Mucosa of rectum (tissue), 2 donors: ENCODE results near the gene SH3RF3.

Experiments used
- H3K27ac ChIP-seq, 2 donors: one replicate each; pipeline ENCODE4 v1.7.0; 2013; ENCODE audit warnings: inconsistent platforms in 2 of 2, low read depth in 2 of 2, low read length in 2 of 2
- H3K27me3 ChIP-seq, 2 donors: one replicate each; pipeline ENCODE4 v1.7.0; 2013; ENCODE audit warnings: low read length in 2 of 2; ENCODE audit not compliant: control insufficient read depth in 2 of 2, insufficient read depth in 2 of 2
- H3K36me3 ChIP-seq, 2 donors: one replicate each; pipeline ENCODE4 v1.7.0; 2013; ENCODE audit warnings: low read length in 2 of 2; ENCODE audit not compliant: control insufficient read depth in 2 of 2, insufficient read depth in 2 of 2
- H3K4me1 ChIP-seq, 2 donors: one replicate each; pipeline ENCODE4 v1.7.0; 2013; ENCODE audit warnings: low read length in 2 of 2, mild to moderate bottlenecking in 1 of 2; ENCODE audit not compliant: control insufficient read depth in 2 of 2, insufficient read depth in 2 of 2
- H3K4me3 ChIP-seq, 2 donors: one replicate each; pipeline ENCODE4 v1.7.0; 2013; ENCODE audit warnings: low read length in 2 of 2
- H3K9ac ChIP-seq, 2 donors: one replicate each; pipeline ENCODE4 v1.7.0; 2013; ENCODE audit warnings: low read length in 2 of 2, low read depth in 1 of 2, mild to moderate bottlenecking in 1 of 2
- H3K9me3 ChIP-seq, 2 donors: one replicate each; pipeline ENCODE4 v1.7.0; 2013; ENCODE audit warnings: low read length in 2 of 2; ENCODE audit not compliant: control insufficient read depth in 2 of 2
- donor health status: healthy.
- donor health status: Normal muscosa, but diverticular disease.

The SH3RF3 gene

DNA sequence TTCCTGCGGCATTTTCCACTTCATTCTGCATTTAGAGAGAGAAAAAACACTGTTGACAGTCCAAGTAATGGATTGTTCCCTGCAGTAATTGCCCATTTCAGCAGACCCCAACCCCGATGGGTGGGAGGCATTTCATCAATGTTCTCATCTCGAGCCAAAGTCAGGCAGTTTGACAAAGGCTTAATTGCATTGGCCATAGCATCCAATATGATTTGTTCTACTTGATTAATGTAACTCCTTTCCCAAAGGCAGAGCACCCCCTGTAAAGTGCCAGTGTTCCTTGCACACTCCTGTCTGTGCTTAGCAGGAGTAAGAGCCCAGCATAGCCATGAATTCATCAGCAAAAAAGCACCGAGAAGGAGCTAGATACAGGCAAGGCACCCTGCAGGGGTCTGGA, 310.4 kb downstream of the SH3RF3 start:
- Histone ChIP-seq H3K4me3 (no peak overlapping the region), H3K36me3 (no peaks in the 10 kb centered on the region), H3K4me1 (peaks cover 9% of the 10 kb centered on the region in 2 donors), H3K27ac (no peak overlapping the region), H3K9ac (no peak overlapping the region), H3K9me3 (peaks cover 1 to 9% of the 10 kb centered on the region in 2 donors), H3K27me3 (no peaks in the 10 kb centered on the region)

DNA sequence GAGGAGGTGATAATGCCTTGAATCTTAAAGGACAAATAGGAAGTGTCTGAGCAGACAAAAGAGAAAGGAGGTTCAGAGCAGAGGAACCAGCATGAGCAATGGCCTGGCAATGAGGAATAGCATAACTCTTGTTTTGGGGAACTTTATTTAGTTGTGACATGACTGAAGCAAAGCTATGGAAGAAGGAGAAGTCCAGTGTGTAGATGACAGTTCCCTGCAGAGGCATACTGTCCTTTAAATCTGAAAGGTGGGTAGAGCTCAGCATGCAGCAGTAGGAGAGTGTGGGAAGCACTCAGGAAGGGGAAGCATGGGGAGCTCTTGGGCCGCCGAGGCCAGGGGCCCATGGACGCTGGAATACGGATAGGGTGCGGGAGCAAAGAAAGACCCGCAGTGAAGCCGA, 311.0 kb downstream of the SH3RF3 start:
- H3K27ac ChIP-seq, result no peak overlapping the region
- peaks cover 9% of the 10 kb centered on the region in 2 donors for H3K4me1 ChIP-seq
- H3K9me3 ChIP-seq, result peaks cover 1 to 9% of the 10 kb centered on the region in 2 donors
- no peaks in the 10 kb centered on the region for H3K36me3 ChIP-seq
- H3K9ac ChIP-seq, result no peak overlapping the region
- H3K4me3 ChIP-seq, result no peak overlapping the region
- H3K27me3 ChIP-seq, result no peaks in the 10 kb centered on the region

DNA sequence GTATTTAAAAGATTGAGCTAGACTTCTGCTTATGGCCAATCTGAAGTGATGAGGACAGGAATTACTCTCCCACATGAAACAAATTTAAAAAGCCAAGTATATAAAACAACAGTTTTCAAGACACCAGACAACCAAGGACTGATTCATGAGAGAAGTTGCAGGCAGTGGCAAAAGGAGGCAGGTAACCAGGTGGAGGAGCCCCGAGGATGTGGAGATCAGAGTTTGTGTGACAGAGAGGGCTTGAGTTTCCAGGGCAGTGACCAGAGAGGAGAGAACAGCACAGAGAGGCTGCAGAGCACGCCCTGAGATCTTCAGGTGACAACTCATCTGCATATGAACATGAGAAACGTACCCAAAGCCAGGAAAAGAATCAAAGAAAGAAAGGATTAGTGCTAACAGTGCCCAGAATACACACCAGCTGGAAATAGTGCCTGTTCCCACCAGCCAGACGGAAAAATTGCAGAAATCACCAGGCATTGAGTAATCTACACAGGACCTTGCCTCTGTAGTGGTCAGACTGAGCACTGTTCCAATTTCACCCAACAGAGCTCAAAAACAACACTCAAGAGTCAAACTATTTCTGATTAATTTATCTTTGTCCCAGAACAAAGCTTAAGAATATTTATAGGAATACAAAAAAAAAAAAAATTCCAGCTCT, 311.6 kb downstream of the SH3RF3 start:
- H3K4me1 ChIP-seq, result peaks cover 9% of the 10 kb centered on the region in 2 donors
- no peak overlapping the region for H3K9ac ChIP-seq
- no peak overlapping the region for H3K27ac ChIP-seq
- H3K4me3 ChIP-seq, result no peak overlapping the region
- peaks cover 1 to 9% of the 10 kb centered on the region in 2 donors for H3K9me3 ChIP-seq
- no peaks in the 10 kb centered on the region for H3K27me3 ChIP-seq
- no peaks in the 10 kb centered on the region for H3K36me3 ChIP-seq

DNA sequence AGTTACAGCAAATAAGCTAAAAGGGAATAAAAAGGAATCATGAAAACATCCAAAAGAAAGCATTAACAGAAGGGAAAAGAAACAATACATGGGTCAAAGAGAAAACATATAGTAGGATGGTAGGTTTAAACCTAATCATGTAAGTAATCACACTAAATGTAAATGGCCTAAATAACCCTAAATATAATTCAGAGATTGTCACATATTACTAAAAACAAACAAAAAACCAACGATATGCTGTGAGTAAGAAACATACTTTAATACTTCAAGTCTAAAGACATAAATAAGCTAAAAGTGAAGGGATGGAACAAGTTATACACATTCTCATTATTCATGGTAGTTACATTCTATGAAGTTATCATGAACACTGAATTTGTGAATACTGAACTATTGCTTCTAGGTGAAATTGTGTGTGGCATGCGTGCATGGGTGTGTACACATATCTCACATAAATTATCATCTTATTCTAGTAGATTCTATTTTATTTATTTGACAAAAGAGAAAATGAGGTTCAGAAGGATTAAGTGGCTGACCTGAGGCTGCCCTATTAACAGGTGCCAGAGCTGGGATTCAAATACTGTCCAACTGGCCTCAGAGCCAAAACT, 313.8 kb downstream of the SH3RF3 start:
- peaks cover 1 to 9% of the 10 kb centered on the region in 2 donors for H3K9me3 ChIP-seq
- no peaks in the 10 kb centered on the region for H3K36me3 ChIP-seq
- no peaks in the 10 kb centered on the region for H3K27me3 ChIP-seq
- no peak overlapping the region for H3K9ac ChIP-seq
- H3K27ac ChIP-seq, result no peak overlapping the region
- H3K4me1 ChIP-seq, result peaks cover 2 to 3% of the 10 kb centered on the region in 2 donors
- no peak overlapping the region for H3K4me3 ChIP-seq

DNA sequence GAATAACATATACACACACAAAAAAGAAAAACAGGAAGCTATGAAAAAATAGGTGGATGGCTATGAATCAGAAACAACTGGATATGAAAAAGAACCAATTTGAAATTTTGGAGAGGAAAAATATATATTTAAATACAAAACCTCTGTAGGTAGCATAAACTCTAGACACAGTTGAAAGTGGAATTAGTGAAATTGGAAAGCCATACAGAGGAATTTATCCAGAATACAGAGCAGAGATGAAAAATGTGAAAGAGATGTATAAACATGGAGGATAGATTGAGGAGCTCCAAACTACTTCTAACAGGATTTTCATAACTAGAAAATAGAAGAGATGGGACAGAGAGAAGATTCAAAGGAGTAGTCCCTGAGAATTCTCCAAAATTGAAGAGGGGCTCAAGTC, 315.9 kb downstream of the SH3RF3 start:
- no peaks in the 10 kb centered on the region for H3K27me3 ChIP-seq
- H3K27ac ChIP-seq, result no peak overlapping the region
- no peaks in the 10 kb centered on the region for H3K36me3 ChIP-seq
- H3K4me1 ChIP-seq, result peaks cover 0 to 2% of the 10 kb centered on the region in 2 donors
- no peak overlapping the region for H3K4me3 ChIP-seq
- no peak overlapping the region for H3K9ac ChIP-seq
- H3K9me3 ChIP-seq, result peaks cover 1 to 9% of the 10 kb centered on the region in 2 donors

DNA sequence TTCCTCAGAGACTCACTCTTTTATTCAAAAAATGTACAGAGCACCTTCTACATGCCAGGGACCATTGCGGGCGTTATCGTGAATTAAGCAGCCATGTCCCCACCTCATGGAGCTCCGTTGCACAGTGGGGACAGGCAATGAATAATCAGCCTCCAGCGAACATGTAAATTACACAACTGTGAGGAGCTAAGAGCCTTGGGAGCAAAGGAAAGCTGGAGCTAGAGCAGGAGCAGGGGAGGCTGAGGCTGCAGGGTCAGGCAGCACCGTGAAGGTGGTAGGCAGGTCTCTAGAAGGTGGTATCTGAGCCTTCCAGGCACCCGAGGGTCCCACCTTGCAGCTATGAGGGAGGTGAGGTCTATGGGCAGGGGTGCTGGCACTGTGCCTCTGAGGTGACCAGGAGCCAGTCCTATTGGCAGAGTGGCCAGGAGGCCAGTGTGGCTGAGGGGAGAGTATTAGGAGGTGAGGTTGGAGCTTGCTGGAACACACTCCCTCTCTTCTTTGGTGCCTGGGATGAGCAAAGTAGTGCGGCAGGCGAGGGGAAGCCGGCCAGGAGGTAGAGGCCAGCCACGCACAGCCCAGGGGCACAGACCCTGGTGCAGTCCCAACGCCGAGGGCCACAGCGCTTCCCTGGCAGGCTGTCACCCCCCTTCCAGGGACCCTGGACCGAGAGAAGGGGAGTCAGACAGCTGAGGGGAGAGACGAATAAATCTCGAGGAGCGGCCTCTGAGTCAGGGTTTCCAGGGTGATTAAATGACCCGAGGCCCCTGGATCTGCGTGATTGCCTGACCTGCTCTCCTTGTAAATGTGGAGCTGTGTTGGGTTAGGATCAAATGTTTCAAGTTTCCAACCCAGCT, 317.5 kb downstream of the SH3RF3 start:
- no peaks in the 10 kb centered on the region for H3K27me3 ChIP-seq
- peaks cover 0 to 2% of the 10 kb centered on the region in 2 donors for H3K4me1 ChIP-seq
- H3K36me3 ChIP-seq, result peaks cover 0 to 2% of the 10 kb centered on the region in 2 donors
- no peak overlapping the region for H3K9ac ChIP-seq
- no peak overlapping the region for H3K4me3 ChIP-seq
- peaks cover 0 to 9% of the 10 kb centered on the region in 2 donors for H3K9me3 ChIP-seq
- H3K27ac ChIP-seq, result peak overlapping the region in 1 of 2 donors; percentile 21

DNA sequence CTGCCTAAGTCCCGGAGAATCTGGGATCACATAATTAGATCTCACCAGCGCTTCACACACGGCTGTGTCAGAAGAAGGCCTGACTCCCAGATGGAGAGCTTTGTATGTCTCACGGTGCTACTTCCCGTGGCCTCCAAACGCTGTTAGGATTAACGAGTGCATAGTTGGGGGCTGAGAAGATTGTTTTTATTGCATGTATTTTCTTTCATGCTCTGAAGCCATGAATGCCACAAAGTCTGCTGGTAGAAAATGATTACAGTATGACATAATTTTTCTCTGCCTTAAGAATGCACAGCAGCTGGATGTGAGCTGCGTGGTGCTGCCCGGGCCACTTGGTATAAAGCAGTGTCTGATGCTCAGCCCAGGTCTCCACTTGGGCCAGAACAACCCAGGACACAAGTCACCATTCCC, 318.3 kb downstream of the SH3RF3 start:
- peaks cover 0 to 9% of the 10 kb centered on the region in 2 donors for H3K9me3 ChIP-seq
- H3K27me3 ChIP-seq, result no peaks in the 10 kb centered on the region
- no peak overlapping the region for H3K9ac ChIP-seq
- H3K36me3 ChIP-seq, result peaks cover 0 to 2% of the 10 kb centered on the region in 2 donors
- H3K4me1 ChIP-seq, result peaks cover 0 to 2% of the 10 kb centered on the region in 2 donors
- H3K4me3 ChIP-seq, result no peak overlapping the region
- no peak overlapping the region for H3K27ac ChIP-seq

DNA sequence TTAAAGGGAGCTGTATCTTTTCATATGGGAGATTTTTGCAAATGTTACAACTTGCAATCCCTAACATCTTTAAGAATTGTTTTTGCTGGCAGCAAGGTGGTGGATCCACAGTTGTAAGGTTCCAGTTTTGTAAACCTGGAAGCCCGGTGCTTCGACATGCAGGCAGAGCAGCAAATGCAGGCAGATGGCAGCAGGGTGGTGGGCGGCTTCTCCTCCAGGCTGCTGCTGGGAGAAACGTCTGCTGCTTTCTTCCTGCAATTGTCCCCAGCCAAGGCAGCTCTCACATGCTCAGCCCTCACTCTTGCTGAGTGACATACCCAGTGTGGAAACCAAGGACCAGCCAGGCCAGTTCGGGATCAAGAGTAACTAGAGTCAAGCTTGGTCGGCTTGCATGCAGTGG, 318.8 kb downstream of the SH3RF3 start:
- Histone ChIP-seq H3K4me1 (peaks cover 0 to 2% of the 10 kb centered on the region in 2 donors), H3K36me3 (peaks cover 0 to 2% of the 10 kb centered on the region in 2 donors), H3K27ac (no peak overlapping the region), H3K27me3 (no peaks in the 10 kb centered on the region), H3K9me3 (peaks cover 0 to 6% of the 10 kb centered on the region in 2 donors), H3K4me3 (no peak overlapping the region), H3K9ac (no peak overlapping the region)

DNA sequence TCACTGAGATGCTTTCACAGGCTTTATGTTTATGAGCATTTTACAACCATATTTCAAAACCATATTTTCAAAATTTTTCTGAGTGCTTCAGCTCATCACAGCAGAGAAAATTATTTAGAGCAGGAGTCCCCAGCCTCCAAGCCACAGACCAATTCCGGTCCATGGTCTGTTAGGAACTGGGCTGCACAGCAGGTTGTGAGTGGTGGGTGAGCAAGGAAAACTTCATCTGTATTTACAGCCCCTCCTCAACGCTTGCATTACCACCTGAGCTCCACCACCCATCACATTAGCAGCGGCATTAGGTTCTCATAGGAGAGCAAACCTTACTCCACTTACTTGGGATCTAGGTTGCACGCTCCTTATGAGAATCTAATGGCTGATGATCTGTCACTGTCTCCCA, 319.2 kb downstream of the SH3RF3 start:
- Histone ChIP-seq H3K9ac (no peak overlapping the region), H3K4me3 (no peak overlapping the region), H3K4me1 (peaks cover 0 to 2% of the 10 kb centered on the region in 2 donors), H3K9me3 (peaks cover 0 to 2% of the 10 kb centered on the region in 2 donors), H3K27me3 (no peaks in the 10 kb centered on the region), H3K27ac (no peak overlapping the region), H3K36me3 (peaks cover 0 to 2% of the 10 kb centered on the region in 2 donors)
